AG09309 (cell line): ENCODE results near the gene CFC1B.
"Not testable (repeated sequence)": the region's sequence is repeated elsewhere in the genome, so short reads cannot be mapped to it uniquely, and the experiment has no call there.

ENCODE experiments used
- DNase-seq: peaks from one replicate; pipeline ENCODE4 v3.0.0-alpha.2; 2010; ENCODE audit warnings: low read depth
- H3K4me3 ChIP-seq: 2 replicates; pipeline ENCODE4 v1.5.1; 2011; ENCODE audit warnings: mild to moderate bottlenecking, low read depth, low read length, moderate library complexity; ENCODE audit not compliant: control insufficient read depth

CFC1B gene

DNA sequence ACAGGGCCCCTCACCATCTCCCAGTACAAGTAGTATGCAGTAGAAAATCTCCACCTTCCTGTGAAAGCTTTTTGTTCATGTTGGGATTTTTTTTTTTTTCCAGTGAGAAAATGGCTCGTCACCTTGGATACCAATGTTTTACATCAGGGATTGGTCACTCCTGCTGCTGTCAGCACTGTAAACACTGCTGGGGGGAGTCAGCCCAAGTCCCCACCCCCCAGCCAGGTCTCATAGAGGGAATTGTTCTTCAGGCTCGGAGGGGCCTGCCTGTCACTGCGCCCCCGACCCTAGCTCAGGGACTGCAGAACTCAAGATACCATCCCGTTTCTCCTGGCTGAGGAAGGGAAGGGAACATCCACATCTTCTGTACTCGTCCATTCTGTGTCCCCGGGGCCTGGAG is at the start of gene CFC1B:
Gene CFC1B (plus strand): TSS at position 231 of the 400 bp plus-strand sequence. CDS start 263 bp downstream, outside the sequence.
- not testable (repeated sequence) for H3K4me3 ChIP-seq, DNase-seq

DNA sequence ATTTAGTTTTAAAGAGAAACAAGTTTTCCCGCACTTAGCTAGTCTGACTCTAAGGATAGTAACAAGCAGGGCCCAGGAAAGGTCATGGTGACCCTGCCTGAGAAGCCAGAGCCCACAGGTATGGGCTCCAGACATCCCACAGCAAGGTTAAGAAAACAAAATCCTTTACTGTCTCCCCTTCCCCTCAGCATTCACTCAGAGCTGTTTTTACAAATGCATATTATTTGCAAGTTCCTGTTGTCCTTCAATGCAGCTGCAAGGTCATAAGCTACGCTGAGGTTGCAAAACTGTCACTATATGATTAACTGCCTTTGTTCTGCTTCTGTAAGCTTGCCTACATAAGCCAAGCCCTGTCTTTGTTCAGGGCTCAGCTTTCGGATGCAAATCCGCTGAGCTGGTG is 29.9 kb upstream of the CFC1B start:
- DNase-seq, H3K4me3 ChIP-seq: not testable (repeated sequence)

DNA sequence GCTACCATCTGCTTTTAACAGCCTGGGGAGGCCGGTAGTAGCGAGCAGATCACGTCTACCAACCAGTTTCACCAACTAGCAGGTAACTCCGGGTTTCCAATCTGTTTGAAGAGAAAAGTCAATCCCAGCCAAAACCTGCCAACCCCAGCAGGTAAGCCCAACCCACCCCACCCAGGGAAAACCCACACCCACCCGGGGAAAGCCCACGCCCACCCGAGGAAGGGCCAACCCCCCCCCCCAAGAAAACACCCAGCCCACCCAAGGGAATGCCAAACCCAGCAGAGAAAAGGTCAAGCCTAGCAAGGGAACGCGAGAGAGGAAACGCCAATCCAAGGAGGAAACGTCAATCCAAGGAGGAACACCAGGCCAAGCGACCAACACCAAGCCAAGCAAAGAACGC is 11.8 kb upstream of the CFC1B start, which contains the start of gene POTEI:
Gene POTEI (minus strand): TSS at position 101 of the 400 bp plus-strand sequence. CDS start 93 bp downstream, at position 8.
- not testable (repeated sequence) for DNase-seq

GRCh38 chr2:130510807-130511746 is 9.9 kb upstream of the CFC1B start:
- H3K4me3 ChIP-seq = not testable (repeated sequence)

More for the DNA sequence above, 11.8 kb upstream of the CFC1B start, which contains the start of gene POTEI:
- H3K4me3 ChIP-seq = not testable (repeated sequence)

GRCh38 chr2:130511747-130512451 is 9.1 kb upstream of the CFC1B start:
- H3K4me3 ChIP-seq, DNase-seq: not testable (repeated sequence)

More at GRCh38 chr2:130510807-130511746, 9.9 kb upstream of the CFC1B start:
- not testable (repeated sequence) for DNase-seq

- H3K4me3 ChIP-seq, DNase-seq: not testable (repeated sequence)
Measured at GRCh38 chr2:130518516-130519106, 2.4 kb upstream of the CFC1B start.

DNA sequence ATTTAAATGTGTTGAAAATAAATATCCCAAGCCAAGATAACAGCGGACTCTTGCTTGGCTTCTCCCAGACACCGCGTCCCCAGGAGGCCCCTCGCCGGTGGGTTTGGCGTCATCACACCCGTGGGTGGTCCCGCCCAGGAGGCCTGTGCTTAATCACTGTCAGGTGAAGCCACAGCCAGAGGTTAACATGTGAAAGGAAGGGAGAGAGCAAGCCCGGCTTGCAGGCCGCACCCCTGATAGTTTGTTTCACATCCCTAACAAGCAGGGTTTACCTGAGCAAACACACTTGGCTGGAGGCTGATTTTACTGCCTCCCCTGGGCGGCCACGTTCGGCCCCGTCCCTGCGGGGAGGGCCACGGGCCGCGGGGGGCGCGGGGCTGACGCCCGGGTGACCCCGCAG is 1.4 kb downstream of the CFC1B start:
- not testable (repeated sequence) for DNase-seq, H3K4me3 ChIP-seq

GRCh38 chr2:130527365-130527967 is 6.4 kb downstream of the CFC1B start:
- H3K4me3 ChIP-seq, DNase-seq: not testable (repeated sequence)

GRCh38 chr2:130529545-130529944 is 8.5 kb downstream of the CFC1B start:
- H3K4me3 ChIP-seq, DNase-seq: not testable (repeated sequence)

DNA sequence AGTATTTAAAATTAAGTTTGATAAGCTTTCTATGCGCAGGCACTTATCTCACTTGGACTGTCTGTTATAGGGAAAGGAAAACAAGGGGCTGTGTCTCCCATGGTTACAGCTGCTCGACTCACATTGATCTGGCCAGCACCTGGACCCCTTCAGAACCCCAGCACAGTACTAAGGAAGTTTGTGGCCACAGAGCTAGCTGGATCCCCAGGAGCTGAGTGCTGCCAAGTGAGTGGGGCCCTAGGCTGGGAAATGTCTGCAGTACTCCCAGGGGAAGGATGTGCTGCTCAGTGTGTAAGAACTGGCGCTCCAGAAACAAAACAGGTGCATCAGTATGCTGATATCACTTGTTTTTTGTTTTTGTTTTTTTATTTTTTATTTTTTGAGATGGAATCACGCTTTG is 9.2 kb downstream of the CFC1B start:
- DNase-seq, H3K4me3 ChIP-seq: not testable (repeated sequence)

DNA sequence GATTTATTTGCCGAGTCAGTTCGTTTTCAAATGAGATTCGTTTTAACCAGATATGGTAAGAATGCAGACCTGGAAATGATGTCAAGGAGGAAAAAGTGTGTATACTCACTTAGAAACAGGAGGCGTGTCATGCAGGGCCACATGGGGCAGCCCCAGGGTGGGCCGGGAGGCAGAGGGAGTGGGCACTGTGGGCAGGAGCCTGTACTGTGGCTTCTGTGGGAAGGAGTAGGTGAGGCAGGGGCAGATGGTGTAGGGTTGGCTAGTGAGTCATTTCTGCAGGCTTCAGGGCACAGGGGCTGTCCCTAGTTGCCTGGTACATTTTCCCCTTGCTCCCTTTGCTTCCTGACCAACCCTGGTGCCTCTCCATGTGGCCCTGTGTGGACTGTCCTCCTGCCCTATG is 10.2 kb downstream of the CFC1B start:
- DNase-seq = not testable (repeated sequence)

GRCh38 chr2:130531672-130532071 is 10.7 kb downstream of the CFC1B start:
- DNase-seq, H3K4me3 ChIP-seq: not testable (repeated sequence)

More for the DNA sequence above, 10.2 kb downstream of the CFC1B start:
- H3K4me3 ChIP-seq = not testable (repeated sequence)

- DNase-seq, H3K4me3 ChIP-seq: not testable (repeated sequence)
Measured at GRCh38 chr2:130536654-130537053, 15.6 kb downstream of the CFC1B start.

GRCh38 chr2:130538271-130538670 is 17.2 kb downstream of the CFC1B start:
- H3K4me3 ChIP-seq, DNase-seq: not testable (repeated sequence)

DNA sequence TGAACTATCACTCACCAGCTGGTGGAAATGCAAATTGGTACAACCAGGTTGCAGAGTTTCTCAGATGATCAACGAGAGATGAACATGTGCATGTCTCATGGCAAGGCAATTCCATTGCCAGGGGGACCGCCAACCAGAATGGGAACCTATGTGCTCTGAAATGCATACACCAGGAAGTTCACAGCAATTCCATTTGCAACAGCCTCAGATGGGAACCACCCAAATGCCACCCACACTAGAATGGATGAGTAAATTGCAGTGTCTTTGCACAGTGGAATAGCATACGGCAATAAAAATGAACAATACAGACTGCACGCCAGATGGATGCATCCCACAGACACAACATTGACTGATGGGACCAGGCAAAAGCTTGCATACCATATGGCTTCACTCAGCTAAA is 21.8 kb downstream of the CFC1B start:
- DNase-seq, H3K4me3 ChIP-seq: not testable (repeated sequence)

GRCh38 chr2:130543785-130544528 is 22.9 kb downstream of the CFC1B start:
- not testable (repeated sequence) for DNase-seq, H3K4me3 ChIP-seq

DNA sequence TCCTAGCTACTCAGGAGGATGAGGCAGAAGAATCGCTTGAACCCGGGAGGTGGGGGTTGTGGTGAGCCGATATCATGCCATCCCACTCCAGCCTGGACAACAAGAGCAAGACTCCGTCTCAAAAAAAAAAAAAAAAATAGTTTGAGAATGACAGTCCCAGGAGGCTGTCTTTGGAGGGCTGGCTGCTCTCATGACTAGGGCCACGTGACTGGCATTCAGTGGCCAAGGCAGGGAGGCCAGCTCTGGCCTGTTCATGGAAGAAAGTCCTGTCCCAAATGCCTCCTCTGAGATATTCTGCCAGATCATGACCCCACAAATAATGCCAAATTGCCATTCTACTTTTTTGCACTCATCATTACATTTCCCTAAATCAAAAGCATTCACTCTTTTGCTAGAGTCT is 24.0 kb downstream of the CFC1B start:
- not testable (repeated sequence) for H3K4me3 ChIP-seq, DNase-seq
